NCI-H524 treated with DMSO at 0.1 percent for 48 hours (cell line): ENCODE data around the gene DSG2.

Experiments used
- DNase-seq: peaks from one replicate; lab custom pipeline; 2025; lab: John Stamatoyannopoulos, UW

DSG2 gene

DNA sequence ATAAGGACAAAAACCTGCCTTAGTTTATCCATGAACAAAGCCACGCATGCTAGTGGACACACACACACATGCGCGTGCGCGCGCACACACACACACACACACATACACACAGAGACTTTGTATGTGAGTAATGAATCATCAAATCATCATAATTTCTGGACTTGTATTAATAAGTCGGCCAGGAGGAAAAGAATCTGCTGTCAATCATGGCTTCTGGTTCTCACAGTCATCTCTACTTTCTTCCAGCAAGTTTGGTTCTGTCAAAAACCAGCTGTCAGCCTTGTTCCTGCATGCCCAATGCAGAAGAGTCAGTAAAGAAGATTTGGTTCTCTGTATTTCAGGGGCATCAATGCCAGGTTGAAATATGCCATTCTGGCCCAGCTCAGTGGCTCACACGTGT lies 92.6 kb downstream of the DSG2 start:
- DNase-seq: no peak

DNA sequence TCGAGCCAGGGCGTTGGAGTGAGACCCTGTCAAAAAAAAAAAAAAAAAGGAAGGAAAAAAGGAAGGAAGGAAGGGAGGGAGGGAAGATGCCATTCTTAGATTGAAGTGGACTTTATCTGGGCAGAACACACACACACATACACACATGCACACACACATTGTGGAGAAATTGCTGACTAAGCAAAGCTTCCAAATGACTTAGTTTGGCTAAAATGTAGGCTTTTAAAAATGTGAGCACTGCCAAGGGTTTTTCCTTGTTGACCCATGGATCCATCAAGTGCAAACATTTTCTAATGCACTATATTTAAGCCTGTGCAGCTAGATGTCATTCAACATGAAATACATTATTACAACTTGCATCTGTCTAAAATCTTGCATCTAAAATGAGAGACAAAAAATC lies 93.1 kb downstream of the DSG2 start:
- no peak for DNase-seq

DNA sequence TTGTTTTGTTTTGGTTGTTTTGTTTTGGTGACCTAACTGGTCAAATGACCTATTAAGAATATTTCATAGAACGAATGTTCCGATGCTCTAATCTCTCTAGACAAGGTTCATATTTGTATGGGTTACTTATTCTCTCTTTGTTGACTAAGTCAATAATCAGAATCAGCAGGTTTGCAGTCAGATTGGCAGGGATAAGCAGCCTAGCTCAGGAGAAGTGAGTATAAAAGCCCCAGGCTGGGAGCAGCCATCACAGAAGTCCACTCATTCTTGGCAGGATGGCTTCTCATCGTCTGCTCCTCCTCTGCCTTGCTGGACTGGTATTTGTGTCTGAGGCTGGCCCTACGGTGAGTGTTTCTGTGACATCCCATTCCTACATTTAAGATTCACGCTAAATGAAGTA lies 93.7 kb downstream of the DSG2 start, which contains the start of gene TTR:
Gene TTR (plus strand): TSS at position 250 of the 400 bp plus-strand sequence. CDS start 26 bp downstream, at position 276.
- no peak for DNase-seq

DNA sequence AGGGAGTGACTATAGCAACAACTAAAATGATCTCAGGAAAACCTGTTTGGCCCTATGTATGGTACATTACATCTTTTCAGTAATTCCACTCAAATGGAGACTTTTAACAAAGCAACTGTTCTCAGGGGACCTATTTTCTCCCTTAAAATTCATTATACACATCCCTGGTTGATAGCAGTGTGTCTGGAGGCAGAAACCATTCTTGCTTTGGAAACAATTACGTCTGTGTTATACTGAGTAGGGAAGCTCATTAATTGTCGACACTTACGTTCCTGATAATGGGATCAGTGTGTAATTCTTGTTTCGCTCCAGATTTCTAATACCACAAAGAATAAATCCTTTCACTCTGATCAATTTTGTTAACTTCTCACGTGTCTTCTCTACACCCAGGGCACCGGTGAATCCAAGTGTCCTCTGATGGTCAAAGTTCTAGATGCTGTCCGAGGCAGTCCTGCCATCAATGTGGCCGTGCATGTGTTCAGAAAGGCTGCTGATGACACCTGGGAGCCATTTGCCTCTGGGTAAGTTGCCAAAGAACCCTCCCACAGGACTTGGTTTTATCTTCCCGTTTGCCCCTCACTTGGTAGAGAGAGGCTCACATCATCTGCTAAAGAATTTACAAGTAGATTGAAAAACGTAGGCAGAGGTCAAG lies 94.7 kb downstream of the DSG2 start:
- DNase-seq: no peak

DNA sequence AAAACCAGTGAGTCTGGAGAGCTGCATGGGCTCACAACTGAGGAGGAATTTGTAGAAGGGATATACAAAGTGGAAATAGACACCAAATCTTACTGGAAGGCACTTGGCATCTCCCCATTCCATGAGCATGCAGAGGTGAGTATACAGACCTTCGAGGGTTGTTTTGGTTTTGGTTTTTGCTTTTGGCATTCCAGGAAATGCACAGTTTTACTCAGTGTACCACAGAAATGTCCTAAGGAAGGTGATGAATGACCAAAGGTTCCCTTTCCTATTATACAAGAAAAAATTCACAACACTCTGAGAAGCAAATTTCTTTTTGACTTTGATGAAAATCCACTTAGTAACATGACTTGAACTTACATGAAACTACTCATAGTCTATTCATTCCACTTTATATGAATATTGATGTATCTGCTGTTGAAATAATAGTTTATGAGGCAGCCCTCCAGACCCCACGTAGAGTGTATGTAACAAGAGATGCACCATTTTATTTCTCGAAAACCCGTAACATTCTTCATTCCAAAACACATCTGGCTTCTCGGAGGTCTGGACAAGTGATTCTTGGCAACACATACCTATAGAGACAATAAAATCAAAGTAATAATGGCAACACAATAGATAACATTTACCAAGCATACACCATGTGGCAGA lies 97.3 kb downstream of the DSG2 start:
- DNase-seq: no peak

DNA sequence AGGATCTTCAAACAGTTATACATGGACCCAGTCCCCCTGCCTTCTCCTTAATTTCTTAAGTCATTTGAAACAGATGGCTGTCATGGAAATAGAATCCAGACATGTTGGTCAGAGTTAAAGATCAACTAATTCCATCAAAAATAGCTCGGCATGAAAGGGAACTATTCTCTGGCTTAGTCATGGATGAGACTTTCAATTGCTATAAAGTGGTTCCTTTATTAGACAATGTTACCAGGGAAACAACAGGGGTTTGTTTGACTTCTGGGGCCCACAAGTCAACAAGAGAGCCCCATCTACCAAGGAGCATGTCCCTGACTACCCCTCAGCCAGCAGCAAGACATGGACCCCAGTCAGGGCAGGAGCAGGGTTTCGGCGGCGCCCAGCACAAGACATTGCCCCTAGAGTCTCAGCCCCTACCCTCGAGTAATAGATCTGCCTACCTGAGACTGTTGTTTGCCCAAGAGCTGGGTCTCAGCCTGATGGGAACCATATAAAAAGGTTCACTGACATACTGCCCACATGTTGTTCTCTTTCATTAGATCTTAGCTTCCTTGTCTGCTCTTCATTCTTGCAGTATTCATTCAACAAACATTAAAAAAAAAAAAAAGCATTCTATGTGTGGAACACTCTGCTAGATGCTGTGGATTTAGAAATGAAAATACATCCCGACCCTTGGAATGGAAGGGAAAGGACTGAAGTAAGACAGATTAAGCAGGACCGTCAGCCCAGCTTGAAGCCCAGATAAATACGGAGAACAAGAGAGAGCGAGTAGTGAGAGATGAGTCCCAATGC lies 98.3 kb downstream of the DSG2 start:
- DNase-seq: no peak

DNA sequence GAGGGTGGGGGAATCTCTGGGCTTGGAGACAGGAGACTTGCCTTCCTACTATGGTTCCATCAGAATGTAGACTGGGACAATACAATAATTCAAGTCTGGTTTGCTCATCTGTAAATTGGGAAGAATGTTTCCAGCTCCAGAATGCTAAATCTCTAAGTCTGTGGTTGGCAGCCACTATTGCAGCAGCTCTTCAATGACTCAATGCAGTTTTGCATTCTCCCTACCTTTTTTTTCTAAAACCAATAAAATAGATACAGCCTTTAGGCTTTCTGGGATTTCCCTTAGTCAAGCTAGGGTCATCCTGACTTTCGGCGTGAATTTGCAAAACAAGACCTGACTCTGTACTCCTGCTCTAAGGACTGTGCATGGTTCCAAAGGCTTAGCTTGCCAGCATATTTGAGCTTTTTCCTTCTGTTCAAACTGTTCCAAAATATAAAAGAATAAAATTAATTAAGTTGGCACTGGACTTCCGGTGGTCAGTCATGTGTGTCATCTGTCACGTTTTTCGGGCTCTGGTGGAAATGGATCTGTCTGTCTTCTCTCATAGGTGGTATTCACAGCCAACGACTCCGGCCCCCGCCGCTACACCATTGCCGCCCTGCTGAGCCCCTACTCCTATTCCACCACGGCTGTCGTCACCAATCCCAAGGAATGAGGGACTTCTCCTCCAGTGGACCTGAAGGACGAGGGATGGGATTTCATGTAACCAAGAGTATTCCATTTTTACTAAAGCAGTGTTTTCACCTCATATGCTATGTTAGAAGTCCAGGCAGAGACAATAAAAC lies 100.2 kb downstream of the DSG2 start:
- no peak for DNase-seq
